Fibroblast of pulmonary artery (primary cell): ENCODE results near the gene PLXNB2.

Experiments used
- DNase-seq: peaks from one replicate; pipeline ENCODE4 v3.0.0-alpha.2; 2010; ENCODE audit warnings: low read depth
- H3K4me3 ChIP-seq: replicated peaks from 2 replicates; pipeline ENCODE4 v1.5.1; 2011; ENCODE audit warnings: low read depth, mild to moderate bottlenecking, control low read depth, low read length, moderate library complexity
- TF ChIP-seq, protein P1 (sequence below): IDR thresholded peaks from 2 replicates; pipeline ENCODE4 v1.5.1; 2011; ENCODE audit warnings: mild to moderate bottlenecking, control low read depth, low read length, inconsistent platforms; ENCODE audit errors: missing control alignments

Gene PLXNB2

DNA sequence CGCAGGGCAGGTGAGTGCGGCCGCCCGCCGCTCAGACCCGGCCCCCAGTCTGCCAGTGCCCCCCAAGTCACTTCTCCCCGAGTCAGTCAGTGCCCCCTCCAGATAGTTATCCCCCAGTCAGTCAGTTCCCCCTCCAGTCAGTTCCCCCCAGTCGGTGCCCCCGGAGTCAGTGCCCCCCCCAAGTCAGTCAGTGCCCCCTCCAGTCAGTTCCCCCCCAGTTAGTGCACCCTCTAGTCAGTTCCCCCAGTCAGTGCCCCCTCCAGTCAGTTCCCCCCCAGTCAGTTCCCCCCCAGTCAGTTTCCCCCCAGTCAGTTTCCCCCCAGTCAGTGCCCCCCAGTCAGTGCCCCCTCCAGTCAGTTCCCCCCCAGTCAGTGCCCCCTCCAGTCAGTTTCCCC lies 36.1 kb upstream of the PLXNB2 start:
- DNase-seq: no peak
- TF ChIP-seq, protein P1, sequence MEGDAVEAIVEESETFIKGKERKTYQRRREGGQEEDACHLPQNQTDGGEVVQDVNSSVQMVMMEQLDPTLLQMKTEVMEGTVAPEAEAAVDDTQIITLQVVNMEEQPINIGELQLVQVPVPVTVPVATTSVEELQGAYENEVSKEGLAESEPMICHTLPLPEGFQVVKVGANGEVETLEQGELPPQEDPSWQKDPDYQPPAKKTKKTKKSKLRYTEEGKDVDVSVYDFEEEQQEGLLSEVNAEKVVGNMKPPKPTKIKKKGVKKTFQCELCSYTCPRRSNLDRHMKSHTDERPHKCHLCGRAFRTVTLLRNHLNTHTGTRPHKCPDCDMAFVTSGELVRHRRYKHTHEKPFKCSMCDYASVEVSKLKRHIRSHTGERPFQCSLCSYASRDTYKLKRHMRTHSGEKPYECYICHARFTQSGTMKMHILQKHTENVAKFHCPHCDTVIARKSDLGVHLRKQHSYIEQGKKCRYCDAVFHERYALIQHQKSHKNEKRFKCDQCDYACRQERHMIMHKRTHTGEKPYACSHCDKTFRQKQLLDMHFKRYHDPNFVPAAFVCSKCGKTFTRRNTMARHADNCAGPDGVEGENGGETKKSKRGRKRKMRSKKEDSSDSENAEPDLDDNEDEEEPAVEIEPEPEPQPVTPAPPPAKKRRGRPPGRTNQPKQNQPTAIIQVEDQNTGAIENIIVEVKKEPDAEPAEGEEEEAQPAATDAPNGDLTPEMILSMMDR: no peak
- peak overlapping the region; percentile 69 for H3K4me3 ChIP-seq

DNA sequence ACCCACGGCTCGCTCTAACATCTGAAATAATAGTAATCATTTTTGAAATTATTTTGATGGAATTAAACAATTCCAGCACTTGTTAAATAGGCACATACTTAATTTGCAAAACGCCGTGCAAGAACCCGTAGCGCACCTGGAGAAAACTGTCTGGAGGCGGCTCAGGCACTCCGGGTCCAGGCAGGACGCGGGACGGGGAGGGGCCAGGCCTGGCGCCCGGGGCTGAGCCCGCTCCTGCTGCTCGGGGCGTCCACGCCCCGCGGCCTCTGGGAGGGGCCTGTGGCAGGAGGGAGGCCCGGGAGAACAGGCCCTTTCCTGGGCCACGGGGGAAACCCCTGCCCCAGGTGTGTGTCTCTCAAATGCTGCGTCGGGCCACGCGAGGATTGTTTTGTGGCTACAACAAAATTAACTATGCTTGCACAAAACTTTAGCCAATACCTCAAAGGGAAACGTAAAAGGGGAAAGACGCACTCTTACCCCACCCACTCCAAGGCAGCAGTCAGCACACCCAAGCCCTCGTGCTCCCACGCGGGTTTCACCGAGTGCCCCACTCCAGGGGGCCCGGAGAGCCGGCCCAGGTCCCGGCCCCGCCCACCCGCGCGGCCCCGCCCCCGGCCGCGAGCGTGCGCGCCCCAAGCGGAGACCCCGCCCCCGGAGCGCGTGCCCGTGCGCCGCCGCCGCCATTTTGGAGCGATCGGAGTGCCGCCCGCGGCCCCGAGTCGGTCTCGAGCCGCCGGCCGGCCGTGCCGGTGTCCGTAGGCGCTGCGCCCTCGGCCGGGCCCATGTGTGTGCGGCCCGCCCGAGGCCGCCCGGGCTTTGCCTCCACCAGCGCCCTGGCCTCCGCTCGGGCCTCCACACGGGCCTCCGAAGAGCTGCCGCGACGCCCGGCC lies 35.5 kb upstream of the PLXNB2 start, which contains the start of gene PPP6R2:
PPP6R2 (plus strand) TSS at position 677 of the 890 bp plus-strand sequence. CDS start 50,582 bp downstream, outside the sequence.
- H3K4me3 ChIP-seq: peak within 1 kb of the TSS; percentile 69
- peak; percentile 62 for DNase-seq
- TF ChIP-seq, protein P1: no peak

DNA sequence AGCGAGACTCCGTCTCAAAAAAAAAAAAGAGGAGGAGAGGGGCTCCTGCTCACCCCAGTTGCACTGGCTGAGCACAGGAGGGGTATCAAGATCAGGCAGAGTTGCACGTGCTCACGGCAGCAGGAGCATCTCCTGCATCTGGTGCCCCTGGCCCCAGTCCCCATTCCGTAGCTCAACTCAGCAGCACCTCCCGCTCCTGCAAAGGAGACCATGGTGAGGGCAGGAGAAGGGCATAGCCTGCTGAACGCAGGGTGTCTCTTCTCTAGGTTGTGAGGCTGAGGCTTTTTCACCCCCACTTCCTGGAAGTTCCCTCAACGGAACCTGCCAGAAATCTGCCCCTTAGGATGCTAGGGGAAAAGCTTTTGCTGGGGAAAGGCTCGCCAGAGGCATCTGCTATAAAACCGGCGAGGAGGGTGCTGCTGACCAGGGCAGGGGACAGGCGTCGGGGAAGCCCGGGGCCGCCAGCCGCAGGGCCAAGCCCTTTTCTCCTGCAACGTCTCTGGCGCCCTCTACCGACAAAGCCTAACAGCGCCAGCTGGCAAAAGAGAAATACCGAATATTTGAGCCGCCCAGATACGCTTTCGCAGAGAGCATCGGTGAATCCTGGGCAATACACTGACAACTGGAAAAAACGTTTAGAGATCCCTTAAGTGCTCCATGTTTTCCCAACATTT lies 34.7 kb upstream of the PLXNB2 start:
- TF ChIP-seq, protein P1: peak; percentile 93
- peak overlapping the region; percentile 69 for H3K4me3 ChIP-seq
- peak; percentile 86 for DNase-seq

DNA sequence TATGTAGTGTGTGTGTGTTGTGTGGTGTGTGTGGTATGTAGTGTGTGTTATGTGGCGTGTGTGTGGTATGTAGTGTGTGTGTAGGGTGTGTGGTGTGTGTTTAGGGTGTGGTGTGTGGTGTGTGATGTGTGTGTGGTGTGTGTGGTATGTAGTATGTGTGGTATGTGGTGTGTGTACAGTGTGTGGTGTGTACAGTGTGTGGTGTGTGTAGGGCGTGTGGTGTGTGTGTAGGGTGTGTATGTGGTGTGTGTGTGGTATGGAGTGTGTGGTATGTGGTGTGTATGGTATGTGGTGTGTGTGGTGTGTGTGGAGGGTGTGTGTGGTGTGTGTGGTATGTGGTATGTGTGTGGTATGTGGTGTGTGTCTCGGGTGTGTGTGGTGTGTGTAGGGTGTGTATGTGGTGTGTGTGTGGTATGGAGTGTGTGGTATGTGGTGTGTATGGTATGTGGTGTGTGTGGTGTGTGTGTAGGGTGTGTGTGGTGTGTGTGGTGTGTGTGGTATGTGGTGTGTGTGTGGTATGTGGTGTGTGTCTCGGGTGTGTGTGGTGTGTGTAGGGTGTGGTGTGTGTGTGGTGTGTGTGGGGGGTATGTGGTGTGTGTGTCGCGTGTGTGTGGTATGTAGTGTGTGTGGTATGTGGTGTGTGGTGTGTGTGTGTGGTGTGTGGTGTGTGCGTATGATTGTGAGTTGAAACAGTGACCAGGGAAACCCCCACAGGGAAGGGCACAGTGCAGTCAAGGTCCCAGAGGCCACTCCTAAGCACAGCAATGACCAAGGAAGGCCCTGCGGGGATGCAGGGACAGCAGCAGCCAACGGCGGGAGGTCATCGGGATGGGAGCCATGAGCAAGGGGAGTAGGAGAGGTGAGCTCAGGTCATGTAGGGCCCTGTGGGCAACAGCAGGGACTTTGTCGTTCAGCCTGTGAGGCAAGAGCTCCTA lies 32.8 kb upstream of the PLXNB2 start:
- TF ChIP-seq, protein P1: no peak
- DNase-seq: peak; percentile 16
- H3K4me3 ChIP-seq: no peak overlapping the region

DNA sequence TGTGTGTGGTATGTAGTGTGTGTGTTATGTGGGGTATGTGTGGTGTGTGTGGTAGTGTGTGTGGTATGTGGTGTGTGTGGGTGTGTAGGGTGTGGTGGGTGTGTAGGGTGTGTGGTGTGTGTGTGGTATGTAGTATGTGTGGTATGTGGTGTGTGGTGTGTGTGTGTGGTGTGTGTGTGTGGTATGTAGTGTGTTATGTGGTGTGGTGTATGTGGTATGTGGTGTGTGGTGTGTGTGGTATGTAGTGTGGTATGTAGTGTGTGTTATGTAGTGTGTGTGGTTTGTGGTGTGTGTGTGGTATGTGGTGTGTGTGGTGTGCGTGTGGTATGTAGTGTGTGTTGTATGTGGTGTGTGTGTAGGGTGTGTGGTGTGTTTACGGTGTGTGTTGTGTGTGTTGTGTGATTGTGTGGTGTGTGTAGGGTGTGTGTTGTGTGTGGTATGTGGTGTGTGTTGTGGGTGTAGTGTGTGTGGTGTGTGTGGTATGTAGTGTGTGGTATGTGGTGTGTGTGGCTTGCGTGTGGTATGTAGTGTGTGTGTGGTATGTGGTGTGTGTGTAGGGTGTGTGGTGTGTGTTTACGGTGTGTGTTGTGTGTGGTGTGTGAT lies 31.5 kb upstream of the PLXNB2 start:
- H3K4me3 ChIP-seq: no peak overlapping the region
- no peak for DNase-seq
- TF ChIP-seq, protein P1: no peak

DNA sequence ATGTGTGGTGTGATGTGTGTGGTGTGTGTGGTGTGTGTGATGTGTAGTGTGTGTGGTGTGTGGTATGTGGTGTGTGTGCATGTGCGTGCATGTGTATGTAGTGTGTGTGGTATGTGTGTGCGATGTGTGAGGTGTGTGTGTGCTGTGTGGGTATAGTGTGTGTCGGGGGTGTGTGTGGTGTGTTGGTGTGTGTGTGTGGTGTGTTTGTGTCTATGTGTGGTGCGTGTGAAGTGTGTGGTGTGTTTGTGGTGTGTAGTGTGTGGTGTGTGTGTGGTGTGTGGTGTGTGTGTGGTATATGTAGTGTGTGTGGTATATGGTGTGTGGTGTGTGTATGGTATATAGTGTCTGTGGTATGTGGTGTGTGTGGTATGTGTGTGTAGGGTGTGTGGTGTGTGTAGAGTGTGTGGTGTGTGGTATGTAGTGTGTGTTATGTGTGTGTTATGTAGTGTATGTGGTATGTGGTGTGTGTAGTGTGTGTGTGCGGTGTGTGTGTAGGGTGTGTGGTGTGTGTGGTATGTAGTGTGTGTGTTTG lies 30.7 kb upstream of the PLXNB2 start:
- no peak for DNase-seq
- TF ChIP-seq, protein P1: no peak

More for the DNA sequence above, 30.7 kb upstream of the PLXNB2 start:
- no peak overlapping the region for H3K4me3 ChIP-seq
